Activated CD8-positive, alpha-beta memory T cell treated with anti-CD3 and anti-CD28 coated beads, Interleukin-2, amount 50 U/mL, for 48 hours (primary cell): ENCODE data around the gene ETNPPL.
A peak's percentile ranks its signal among the peaks of the same experiment; 100 is the strongest.

Source experiments
- DNase-seq: peaks from one replicate; pipeline ENCODE4 v3.0.0-alpha.2; 2020

The ETNPPL gene

DNA sequence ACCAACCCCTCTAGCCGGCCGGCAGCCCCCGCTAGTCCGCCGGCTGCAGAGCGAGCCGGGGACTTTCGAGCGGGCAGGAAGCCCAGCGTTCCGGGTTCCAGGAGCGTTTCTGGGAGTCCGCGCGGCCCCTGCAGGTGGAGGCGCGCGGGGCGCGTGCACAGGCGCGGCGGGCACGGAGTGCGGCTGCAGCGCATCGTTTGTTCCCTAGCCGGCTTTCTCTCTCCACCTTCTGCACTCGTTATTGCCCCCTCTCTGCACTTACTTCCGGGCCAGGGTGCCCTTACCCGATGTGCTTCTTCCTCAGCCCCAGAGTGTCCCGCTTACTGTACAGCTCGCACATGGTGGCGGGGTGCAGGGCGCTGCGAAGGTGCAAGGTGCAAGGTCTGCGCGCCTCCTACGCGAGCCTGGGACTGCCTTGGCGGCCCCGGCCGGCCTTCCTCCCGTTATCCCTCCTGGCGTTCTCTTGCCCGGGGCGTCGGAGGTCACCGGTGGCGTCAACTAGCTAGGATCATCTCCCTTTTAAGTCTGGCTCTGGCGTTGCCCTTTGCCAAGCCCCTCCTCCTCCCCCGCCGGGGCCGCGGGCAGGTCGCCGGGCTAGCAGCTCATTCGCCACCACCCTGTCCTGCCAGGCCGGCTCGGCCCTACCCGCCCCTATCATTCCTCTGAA, at the start of gene ETNPPL:
Gene ETNPPL (minus strand): TSS at position 495 of the 667 bp plus-strand sequence. CDS start 155 bp downstream, at position 340.
- peak; percentile 62 for DNase-seq

DNA sequence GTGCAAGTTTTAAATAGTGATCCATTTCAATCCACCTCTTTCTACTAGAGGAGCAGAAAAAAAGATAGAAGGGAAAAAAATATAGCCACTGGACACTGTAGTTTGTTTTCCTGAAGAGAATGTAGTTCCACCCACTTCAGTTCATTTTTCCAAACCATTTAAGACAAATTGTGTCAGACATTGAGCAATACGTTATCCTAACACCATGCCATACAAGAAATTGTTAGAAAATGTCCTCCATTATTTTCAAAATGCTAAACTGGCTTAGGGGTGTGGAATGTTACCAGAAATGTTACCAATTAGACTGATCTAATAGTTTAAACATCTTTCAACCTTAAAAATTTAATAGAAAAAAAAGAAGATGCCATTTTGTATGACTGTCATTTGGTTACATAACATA, 48.6 kb upstream of the ETNPPL start:
- DNase-seq: no peak

DNA sequence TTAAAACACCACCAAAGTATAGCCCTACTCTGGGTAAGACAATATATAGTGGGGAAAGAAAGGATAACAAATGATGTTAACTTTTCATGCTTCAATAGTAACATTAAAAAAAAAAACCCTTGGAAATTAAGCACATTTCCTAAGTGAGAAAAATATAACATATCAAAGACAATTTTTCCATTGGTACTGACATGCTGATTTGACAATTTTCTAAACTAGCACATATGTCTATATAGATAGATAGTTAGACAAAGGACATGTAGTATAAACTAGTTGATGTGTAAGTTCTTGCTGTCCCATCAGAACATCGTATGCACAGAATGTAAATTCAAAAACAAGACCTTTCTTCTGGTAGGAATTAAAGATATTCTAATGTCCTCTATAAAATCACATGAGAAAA, 47.2 kb upstream of the ETNPPL start:
- no peak for DNase-seq

DNA sequence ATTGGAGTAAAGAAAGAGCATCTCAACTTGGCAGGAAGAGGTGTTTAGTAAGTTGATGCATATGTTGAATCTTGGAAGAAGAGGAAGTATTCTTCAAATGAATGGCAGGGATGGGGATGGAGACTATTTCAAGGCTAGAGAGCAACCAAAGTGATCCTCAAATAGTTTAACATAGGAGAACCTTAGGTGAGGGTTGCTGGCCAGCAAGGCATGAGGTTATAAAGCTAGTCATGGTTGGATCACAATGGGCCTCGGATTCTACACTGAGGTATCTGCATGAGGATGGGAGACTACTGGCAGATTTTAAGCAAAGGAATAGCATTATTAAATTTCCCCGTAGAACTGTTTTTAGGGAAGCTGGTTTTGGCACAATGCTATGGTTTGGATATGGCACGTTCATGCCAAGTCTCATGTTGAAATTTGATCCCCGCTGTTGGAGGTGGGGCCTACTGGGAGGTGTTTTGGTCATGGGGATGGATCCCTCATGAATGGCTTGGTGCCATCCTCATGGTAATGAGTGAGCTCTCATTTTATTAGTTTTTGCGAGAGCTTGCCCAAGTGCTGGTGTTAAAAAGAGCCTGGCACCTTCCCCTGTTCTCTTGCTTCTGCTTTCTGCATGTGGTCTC, 41.9 kb upstream of the ETNPPL start:
- DNase-seq: no peak

DNA sequence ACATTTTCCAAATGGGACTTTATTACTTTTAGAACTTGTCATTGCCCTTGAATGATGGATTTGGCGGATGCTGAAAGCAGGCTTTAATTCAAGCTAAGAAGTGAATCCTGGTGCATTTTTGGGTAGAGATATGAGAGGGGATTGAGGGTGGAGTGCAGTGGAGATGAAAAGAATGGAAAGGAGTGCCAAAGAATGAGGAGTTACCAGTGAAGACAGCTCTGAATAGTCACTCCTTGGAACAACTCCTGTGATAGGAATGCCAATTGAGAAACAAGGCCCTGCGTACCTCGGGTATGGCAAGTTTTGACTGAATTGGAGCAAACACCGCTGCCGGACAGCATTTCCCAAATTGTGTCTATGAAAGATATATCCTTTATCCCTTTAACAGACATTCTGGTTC, 36.5 kb upstream of the ETNPPL start:
- no peak for DNase-seq

DNA sequence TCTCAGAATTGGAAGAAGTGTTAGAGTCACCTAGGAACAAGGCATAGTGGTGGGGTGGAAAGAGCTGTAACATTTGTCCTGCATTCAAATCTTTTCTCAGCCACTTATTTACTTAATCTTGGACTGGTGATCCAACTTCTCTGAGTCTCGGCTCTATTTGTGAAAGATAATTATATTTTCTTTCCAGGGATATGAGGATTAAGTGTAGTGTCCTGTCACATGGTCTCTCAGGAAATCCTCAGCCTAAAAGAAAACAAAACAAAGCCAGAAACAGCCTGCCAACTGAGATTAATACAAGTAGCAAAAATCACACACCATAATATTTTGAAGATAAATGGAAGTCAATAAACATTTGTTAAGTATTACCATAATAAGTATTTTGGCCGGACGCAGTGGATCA, 33.3 kb upstream of the ETNPPL start:
- DNase-seq: no peak

DNA sequence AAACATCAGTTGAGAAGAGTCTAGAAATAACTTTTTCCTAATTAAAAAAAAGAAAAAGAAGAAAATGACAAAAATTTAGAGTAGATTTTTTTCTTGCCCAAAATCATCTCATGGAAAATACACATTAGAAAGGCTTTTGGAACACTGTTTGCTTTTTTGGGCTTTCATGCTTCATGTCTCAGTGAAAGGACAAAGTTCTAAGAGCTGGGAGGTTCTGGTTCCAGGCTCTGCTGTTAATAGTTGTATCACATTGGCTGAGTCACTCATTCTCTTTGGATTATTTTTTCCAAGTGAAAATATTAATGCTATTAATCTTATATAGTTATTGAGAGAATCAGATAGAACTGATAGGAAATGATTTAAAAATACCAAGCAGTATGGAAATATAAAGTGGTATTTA, 32.9 kb upstream of the ETNPPL start:
- DNase-seq: no peak

DNA sequence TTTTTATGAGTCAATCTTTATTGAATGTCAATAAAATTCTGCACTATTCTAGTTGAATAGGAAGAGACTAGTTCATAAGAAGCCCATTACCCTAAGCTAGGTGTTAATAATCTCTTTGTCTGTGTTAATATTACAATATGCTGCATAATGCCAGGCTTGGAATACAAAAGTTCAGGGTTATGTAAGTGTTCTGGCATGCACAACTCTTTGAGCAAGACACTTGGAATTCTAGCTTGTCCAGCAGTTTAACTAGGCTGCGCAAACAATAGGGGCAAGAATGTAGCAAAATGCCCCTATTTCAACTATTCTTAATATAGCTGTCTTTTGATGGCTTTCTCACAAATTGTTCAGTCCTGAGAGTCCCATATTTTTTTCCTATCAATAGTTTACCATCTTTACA, 31.3 kb upstream of the ETNPPL start:
- DNase-seq: no peak

DNA sequence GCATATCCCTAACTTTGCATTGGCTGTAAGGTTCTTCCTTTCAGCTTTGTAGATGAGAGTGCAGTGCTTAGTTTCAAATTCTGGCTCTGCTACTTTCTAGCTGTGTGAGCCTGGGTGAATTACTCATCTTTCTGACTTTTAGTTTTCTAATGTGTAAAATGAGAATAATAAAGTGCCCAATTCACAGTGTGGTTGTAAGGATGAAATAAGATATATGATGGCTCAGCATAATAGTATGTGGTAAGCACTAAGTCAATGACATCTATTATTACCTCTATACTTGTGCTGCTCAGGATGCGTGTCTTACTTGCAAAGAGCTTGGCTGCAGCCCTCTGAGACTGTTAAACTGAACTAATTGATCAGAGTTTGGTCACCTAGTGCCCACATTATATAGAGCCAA, 30.6 kb upstream of the ETNPPL start:
- no peak for DNase-seq

DNA sequence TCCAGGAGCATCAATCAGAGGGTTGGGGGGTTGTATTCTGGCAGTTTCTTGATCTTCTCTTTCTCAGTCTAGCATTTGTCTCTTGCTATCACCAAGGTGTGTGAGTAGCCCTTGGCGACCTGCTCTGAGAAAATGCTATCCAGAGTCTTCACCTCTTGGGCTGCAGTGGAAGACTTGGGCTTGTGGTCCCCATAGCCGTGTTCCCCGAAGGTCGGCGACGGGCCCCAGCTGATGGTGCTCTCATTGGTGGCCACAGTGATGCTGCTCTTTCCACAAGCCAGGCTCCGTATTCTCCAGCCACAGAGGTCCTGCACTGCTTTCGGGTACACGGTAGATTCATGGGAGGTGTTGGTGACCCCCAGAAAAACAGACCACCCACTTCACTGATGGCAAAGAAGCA, 25.9 kb upstream of the ETNPPL start:
- DNase-seq: no peak

DNA sequence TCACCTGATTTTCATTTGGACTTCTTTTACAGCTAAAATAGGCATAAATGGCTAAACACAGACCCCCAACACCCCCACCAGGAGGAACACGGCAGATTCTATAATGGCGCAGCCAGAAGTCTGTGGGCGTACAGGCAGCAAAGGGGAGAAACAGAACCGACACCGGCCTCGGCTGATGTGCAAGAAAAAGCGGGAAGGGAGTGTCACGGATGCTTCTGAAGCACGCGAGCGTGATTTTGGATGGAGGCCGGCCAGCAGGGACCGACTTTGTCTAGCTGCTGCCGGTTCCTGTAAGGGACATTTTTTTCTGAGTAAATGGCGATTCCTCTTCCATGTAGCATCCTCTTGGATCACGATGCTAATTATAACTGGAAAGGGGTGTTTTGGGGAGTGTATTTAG, 24.9 kb upstream of the ETNPPL start:
- DNase-seq: no peak

DNA sequence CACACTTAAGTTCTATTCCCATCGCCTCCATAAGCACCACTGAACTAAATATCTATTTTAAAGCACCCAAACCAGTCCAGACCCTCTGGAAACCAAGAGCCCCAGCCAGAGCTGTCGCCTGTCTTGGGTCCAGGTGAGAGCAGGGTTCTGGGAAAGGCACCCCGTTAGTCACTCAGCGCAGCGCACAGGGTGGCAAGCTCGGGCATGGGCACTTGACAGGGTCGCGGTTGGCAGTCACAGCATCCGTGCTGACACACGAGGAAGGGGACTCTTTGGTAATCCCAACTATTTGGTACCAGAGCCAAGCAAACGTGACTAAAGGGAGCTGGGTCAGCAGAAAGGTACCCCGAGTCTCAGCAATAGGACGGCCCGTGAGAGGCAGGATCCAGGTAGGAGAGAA, 24.3 kb upstream of the ETNPPL start:
- no peak for DNase-seq

DNA sequence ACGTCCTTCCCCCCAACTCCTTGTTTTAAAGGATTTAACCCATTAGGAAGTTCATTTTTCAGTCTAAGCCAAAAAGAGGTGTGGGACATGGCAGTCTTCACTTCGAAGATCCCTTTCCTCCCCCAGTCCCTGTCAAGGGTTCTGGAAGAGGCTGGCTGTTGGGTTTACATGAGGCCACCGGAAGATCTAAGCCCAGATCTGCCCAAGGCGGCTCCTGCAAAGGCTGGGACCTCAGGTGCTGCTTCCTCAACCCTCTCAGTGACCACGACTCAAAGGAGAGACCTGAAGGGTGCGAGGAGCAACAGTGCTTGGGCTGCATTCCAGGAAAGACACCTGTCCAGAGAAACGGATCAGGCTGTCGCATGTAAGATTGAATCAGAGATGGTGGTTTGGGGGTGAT, 23.5 kb upstream of the ETNPPL start:
- DNase-seq: no peak

DNA sequence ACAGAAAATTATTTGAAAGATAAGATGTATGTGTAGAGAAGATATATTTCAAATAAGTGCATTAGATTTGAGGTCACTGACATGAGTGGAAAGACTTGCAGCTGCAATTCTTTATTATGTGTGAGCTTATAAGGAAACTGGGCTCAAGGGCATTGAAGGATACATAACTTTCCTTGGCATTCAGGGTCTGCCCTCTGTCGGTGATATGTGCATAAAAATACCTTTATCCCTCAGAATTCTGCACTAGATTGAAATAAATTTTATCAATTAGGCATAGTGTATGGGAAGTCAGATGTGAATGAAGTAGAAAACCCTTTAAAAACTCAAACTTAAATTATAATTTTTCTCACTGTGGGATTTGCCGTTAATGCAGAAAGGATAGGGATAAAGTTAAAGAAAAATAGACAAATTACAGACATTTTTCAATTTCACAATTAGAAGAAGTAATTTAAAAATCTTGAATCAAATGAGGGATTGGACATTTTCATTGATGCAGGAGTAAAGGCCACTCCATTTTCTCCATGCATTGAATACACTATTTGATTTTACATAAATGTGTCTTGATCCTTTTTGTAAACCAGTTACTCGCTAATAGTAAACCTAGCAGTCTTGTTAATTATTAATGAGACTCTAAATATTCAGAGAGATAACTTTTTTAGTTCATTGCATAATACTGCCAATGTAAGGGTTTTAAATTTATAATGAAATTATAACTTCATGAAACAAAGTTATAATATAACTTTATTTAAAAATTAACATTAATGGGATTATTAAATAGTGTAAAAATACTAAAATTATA, 21.0 kb upstream of the ETNPPL start:
- DNase-seq: no peak

DNA sequence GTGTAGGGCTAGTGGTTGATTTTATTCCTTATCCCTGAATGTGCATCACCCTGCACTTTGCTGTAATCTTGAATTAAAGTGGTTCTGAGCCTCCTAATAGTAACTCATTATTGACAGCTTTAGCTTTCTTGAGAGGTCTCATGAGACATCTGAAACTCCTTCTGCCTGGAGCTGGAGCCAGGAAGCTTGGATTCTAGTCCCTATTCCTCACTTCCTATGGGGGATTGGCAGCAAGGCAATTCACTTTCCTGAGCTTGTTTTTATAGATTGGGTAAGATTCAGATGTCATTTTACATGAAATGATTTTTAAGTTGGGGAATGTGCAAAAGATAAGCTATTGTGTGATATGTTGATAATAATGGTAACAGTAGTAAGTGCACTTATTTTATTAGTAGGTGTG, 17.1 kb upstream of the ETNPPL start:
- no peak for DNase-seq

DNA sequence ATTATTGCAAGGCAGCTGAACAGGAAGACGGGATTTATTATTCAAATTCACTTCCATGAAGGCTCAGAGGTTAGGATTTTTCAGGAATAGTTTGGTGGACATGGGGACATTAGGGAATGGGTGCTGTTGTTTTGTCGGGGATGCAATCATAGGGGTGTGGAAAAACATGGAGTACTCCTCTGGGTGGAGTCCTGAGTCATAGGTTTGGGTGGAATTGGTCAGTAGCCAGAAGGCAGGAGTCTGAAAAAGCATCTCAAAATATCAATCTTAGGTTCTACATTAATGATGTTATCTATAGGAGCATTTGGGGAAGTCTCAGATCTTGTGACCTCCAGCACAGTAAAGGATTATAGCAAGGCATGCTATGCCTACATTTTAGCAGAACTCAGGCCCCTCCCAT, 14.5 kb upstream of the ETNPPL start:
- DNase-seq: no peak

DNA sequence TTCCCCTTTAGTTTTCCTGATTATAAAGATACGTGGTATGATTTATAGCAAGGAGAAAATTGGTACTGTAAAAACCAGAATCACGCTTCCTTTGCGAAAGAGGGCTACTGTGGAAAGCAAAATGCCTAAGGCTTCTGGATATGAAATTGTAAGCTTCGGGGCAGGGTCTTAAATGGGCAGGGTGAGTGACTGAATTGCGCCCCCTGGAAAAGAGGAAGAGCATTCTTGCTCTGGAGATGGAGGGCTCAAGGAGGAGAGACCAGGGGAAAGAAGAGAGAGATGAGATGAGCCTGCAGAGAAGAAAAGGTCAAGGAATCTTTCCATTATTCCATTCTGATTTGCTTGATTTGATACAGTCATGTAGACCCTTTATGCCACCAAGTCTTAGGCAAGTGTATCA, 13.1 kb upstream of the ETNPPL start:
- DNase-seq: no peak

DNA sequence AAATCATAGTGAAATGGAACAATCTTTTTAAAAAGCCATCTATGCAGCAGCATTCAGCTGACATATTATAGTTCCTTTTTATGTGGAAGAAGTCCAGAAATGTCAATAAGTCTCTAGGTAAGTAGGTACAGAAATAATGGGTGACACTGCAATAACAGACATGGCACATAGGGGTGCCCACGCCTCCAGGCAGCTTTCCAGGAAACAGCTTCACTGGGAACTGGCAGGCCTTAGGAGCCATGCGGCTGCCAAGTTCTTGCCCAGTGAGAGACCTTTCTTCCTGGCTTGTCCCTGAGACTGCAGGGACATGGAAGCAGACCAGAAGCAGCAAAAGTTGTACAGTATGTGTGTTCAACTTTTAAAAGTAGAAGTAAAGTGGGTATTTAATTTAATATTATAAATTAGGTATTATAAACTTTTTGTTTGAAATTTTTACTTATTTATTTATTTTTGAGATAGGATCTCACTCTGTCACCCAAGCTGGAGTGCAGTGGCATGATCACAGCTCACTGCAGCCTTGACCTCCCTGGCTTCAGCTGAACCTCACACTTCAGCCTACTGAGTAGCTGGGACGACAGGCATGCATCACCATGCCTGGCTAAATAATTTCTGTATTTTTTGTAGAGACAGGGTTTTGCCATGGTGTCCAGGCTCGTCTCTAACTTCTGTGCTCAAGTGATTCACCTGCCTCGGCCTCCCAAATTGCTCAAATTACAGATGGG, 12.1 kb upstream of the ETNPPL start:
- no peak for DNase-seq

DNA sequence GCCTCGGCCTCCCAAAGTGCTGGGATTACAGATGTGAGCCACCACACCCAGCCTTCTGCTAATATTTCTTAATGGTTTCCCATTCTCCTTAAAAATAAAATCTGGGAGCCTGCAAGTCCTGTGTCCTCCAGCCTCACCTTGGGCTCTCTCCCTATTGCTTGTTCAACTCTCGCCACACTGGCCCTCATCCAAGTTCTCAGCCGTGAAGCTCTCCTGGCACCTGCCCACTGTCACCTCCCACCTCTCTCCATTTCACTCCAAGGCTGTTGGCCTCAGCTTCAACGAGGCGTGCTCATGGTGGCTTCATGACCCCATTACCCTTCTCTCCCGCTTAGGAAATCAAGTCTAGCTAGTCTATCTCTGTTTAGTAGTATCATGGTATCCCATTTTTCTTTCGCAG, 9.5 kb upstream of the ETNPPL start:
- DNase-seq: no peak

DNA sequence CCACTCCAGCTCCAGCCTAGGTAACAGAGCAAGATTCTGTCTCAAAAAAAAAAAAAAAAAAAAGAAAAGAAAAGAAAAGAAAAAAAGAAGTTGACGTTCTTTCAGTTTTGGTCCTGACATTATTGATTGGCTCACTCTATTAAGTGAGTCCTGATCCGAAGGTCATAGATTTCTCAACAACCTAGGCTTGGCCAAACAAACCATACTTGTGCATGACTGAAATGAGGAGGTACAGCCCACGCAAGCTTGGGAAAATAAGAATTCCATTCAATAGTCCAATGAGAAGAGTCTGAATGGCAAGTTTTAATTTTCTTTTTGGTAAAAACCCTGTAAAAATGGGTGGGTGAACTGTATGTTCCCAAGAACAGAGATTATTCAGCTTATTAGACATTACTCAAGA, 3.2 kb upstream of the ETNPPL start:
- no peak for DNase-seq

DNA sequence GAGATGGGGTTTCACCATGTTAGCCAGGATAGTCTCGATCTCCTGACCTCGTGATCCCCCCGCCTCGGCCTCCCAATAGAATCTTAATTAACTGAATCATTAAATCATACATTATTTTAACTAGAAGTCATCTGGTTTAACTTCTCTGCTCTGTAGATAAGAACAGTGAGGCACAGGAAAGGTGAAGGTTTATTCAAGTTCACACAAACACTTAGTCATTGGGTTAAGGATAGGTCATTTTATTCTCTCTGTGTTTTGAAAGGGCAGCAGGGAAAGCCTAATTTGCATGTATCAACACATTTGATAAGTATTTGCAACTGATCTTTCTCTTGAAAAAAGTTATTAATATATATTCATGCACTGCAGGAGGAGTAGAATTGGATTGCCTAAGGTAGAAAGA, 1.1 kb upstream of the ETNPPL start:
- DNase-seq: no peak

DNA sequence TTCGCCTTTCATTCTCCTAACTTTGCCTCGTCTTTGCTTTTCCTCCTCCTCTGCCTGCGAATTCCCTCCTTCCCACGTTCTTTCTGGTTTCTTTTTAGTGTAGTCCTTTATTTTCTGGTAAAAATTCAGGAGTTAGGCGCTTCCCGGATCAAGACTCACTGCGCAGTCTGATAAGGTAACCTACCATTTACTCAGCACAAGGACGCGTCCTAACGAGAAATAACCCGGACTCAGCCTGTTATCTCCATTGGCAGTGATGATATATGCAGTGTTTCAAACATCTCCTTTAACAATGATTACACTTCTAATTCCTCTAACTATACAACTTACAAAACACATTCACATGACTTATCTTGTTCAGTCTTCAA, 357 bp upstream of the ETNPPL start:
- no peak for DNase-seq

DNA sequence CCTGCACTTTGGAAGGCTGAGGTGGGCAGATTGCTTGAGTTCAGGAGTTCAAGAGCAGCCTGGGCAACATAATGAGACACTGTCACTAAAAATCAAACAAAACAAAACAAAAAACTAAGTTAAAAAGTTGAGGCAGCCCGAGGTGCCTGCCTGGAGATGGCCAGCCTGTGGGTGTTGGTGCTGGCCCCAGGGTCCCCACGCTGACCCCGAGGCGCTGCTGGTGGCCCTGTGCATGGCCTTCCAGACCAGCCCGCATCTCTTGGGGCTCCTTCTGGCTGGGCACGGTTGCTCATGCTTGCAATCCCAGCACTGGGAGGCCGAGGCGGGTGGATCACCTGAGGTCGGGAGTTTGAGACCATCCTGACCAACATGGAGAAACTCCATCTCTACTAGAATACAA, 4.4 kb downstream of the ETNPPL start:
- DNase-seq: no peak

DNA sequence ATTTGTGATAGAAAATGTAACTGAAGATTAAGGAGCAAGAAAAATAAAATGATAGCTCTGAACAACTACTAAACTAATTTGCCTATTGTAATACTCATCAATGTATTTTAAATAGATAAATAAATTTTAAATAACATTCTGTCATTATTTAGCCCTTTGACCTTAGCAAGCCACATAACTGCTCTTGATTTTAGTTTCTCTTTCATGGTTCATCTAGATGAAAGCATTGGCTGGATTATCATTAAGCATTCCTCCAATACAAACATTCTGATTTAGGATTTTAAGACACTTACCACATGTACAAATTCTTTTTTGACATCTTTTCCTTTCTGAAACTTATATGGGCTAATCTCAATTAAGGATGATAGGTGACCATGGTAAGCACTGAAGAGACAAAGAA, 8.5 kb downstream of the ETNPPL start:
- no peak for DNase-seq
